ENCODE data around the gene FCRLA.
A peak's percentile ranks its signal among the peaks of the same experiment; 100 is the strongest.

FCRLA gene

GRCh38 chr1:161725908-161726472 lies 19.0 kb downstream of the FCRLA start:
- peak; percentile 48 to 59 for DNase-seq (ENCODE audit: low read depth in 2 of 2)
- TF ChIP-seq CTCF (IDR thresholded peaks at IDR 0.05; ENCODE audit: low read depth, low read length) = peak; percentile 53
- H3K4me3 ChIP-seq (replicated peaks in 1 of 2; ENCODE audit: low read depth in 2 of 2, low read length in 2 of 2) = peak overlapping the region; percentile 67 to 73

- H3K4me3 ChIP-seq (replicated peaks in 1 of 2; ENCODE audit: low read depth in 2 of 2, low read length in 2 of 2) = peak overlapping the region; percentile 67 to 73
- TF ChIP-seq CTCF (IDR thresholded peaks at IDR 0.05; ENCODE audit: low read depth, low read length) = no peak
- DNase-seq (ENCODE audit: low read depth in 2 of 2) = peak; percentile 79 to 93
Measured at GRCh38 chr1:161726473-161727255, 19.6 kb downstream of the FCRLA start.

- no peak for TF ChIP-seq CTCF (IDR thresholded peaks at IDR 0.05; ENCODE audit: low read depth, low read length)
- peak; percentile 63 to 67 for DNase-seq (ENCODE audit: low read depth in 2 of 2)
- H3K4me3 ChIP-seq (replicated peaks in 1 of 2; ENCODE audit: low read depth in 2 of 2, low read length in 2 of 2) = peak overlapping the region; percentile 67 to 73
Measured at GRCh38 chr1:161727256-161727924, 20.4 kb downstream of the FCRLA start.

GRCh38 chr1:161728376-161729226 lies 21.6 kb downstream of the FCRLA start:
- H3K4me3 ChIP-seq (replicated peaks in 1 of 2; ENCODE audit: low read depth in 2 of 2, low read length in 2 of 2) = no peak overlapping the region
- no peak for TF ChIP-seq CTCF (IDR thresholded peaks at IDR 0.05; ENCODE audit: low read depth, low read length)
- DNase-seq (ENCODE audit: low read depth in 2 of 2) = no peak

GRCh38 chr1:161730050-161730564 lies 23.1 kb downstream of the FCRLA start:
- peak; percentile 40 to 82 for DNase-seq (ENCODE audit: low read depth in 2 of 2)
- no peak overlapping the region for H3K4me3 ChIP-seq (replicated peaks in 1 of 2; ENCODE audit: low read depth in 2 of 2, low read length in 2 of 2)
- TF ChIP-seq CTCF (IDR thresholded peaks at IDR 0.05; ENCODE audit: low read depth, low read length) = no peak

GRCh38 chr1:161731241-161731640 lies 24.2 kb downstream of the FCRLA start:
- no peak for TF ChIP-seq CTCF (IDR thresholded peaks at IDR 0.05; ENCODE audit: low read depth, low read length)
- no peak overlapping the region for H3K4me3 ChIP-seq (replicated peaks in 1 of 2; ENCODE audit: low read depth in 2 of 2, low read length in 2 of 2)
- no peak for DNase-seq (ENCODE audit: low read depth in 2 of 2)
